GM18519 (cell line): ENCODE measurements around the gene GRM4.

Source experiments
- ATAC-seq: cut with Tn5 transposase; IDR thresholded peaks from one replicate; pipeline ENCODE4 v1.9.1; 2021; ENCODE audit warnings: mild to moderate bottlenecking, moderate library complexity; ENCODE audit not compliant: unreplicated experiment, low FRiP score

GRM4 gene

DNA sequence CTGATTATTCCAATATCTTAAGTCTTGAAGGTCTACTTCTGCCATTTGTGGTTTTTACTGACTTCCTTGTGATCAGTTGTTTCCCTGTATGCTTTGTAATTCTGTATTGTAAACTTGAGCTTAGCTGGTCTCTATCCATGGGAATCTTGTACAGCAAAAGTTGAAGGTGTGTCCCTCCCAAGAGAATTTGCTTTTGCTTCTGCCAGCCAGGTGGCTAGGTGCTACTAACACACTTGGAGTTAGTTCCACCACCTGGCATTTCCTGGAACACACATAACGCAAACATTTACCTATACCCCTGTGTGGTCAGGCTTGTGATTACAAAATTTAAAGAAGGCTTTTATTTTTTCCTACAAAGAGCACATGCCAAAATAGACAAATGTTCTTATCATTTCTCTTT lies 141.2 kb downstream of the GRM4 start:
- no peak for ATAC-seq

DNA sequence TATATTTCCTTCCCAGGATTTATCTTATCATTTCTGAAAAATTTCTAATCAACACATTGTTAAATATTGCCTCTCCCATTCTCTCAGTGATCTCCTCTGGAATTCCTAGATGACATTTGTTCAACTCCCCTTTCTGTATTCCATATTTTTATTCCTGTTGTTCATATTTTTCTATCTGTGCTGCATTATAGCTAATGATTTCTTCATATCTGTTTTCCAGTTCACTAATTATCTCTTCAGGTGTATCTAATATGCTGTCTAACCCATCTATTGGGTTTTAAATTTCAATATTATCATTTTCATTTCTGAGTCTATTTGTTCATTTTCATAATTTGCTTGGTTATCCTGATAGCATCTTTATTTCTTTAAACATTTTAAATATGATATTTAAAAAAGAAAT lies 141.9 kb downstream of the GRM4 start:
- ATAC-seq: no peak

DNA sequence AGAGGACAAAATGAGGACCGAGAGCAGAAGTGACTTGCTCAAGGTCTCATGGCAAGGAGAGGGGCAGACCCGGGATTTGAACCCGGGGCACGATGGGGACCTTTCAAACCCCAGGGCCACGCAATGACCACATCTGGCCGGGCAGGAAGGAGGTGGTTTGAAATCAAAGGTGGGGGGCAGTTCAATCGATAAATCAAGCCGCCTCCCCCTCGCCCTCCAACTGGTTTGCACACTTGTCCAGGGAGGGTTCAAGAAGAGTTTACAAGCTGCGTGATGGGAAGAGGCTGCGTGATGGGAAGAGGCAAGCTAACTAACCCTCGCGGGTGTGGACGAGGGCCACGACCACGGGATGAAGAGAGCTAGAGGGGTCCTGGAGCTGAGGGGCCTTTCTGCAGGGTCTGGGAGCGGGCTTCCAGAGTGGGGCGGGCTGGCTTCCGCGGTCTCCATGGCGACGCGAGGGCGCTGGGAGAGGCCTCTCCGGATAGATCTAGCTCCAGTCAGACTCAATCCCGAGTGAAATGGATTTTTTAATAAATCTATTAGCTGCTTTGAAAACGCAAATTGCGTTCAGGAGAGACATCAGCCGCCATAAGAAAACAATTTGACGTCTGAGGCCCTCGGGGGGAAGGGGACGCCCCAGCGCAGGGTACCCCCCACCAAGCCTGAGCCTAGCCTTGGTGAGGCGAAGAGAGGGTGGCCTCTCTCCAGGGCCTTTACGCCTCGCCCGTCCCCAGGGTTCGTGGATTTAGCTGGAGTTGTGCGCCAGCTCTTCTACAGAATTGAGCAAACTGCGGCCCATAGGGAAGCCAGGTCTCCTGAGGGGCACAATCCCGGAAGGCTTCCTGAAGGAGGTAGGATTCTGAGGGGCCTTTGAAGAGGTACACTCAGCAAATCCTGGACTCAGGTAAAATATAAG lies 143.9 kb downstream of the GRM4 start:
- no peak for ATAC-seq

GRCh38 chr6:34000281-34000680 lies 145.6 kb downstream of the GRM4 start:
- ATAC-seq: no peak

DNA sequence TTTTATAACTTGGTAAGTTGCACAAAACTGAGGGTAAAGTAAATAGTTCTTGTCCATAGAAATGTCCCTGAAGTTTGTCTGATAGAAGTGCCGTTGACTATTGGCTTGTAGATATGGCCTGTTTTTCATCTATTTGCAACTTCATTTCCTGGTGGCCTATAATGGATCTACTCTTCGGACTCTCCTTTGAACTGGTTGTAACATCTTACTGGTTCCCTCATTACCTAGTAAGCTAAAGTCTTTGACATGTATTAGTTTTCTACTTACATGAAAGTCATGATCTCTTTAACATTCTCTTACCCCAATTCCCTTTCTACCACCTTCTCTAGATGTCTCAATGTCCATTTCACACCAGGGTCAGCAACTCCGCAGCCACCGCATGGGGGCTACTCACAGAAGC lies 146.3 kb downstream of the GRM4 start:
- no peak for ATAC-seq

DNA sequence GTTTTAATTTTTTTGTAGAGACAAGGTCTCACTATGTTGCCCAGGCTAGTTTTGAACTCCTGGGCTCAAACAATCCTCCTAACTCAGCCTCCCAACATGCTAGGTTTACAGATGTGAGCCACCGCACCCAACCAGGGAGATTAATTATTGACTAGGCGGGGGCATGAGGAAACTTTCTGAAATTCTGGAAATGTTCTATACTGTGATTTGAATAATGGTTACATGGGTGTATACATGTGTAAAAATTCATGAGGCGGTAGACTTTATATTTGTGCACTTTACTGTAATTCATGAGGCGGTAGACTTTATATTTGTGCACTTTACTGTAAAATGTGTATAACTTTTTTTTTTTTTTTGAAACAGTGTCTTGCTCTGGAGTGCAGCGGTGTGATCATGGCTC lies 147.2 kb downstream of the GRM4 start:
- no peak for ATAC-seq

- ATAC-seq: no peak
Observed at GRCh38 chr6:33997265-33997664, 148.6 kb downstream of the GRM4 start.

- ATAC-seq: no peak
Observed at GRCh38 chr6:33996120-33996475, 149.8 kb downstream of the GRM4 start.

DNA sequence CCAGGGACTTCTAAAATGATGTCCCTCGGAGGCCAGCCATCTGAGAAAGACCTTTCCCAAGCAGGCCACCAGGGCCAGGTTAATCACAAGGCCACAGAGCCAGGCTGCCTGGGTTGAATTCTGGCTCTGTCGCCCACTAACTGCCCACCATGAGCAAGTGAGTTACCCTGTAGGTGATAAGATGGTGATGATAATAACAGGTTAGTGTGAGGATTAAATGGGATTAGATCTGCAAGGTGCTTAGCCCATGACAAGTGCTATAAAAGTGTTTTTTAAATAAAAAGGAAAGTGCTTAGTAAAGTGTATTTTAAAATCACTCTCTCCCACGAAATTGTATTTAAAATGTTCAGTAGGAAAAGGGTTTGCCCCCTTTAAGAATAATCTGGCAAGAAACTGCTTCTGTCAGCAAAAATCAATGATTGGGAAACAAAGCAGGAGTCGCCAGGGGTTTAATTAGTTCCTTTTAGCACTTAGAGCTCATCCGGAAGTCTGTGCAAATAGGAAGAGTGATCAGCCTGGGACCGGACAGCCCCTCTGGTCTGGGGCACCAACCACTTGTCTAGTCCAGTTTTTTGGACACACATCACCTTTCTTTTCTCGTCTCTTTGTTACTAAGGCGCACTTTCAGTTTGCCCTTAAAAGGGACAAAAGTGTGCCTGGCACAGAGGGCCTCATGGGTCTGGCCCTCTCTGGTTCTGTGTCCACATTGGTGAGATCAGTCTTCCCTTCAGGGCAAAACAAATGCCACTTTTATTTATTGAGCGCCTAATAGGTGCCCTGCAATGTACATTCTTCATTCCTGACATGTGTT lies 150.4 kb downstream of the GRM4 start:
- no peak for ATAC-seq

- no peak for ATAC-seq
Observed at GRCh38 chr6:33994472-33995308, 151.2 kb downstream of the GRM4 start.

- ATAC-seq: no peak
Observed at GRCh38 chr6:33993653-33994471, 152.0 kb downstream of the GRM4 start.

GRCh38 chr6:33993091-33993490 lies 152.8 kb downstream of the GRM4 start:
- ATAC-seq: no peak

DNA sequence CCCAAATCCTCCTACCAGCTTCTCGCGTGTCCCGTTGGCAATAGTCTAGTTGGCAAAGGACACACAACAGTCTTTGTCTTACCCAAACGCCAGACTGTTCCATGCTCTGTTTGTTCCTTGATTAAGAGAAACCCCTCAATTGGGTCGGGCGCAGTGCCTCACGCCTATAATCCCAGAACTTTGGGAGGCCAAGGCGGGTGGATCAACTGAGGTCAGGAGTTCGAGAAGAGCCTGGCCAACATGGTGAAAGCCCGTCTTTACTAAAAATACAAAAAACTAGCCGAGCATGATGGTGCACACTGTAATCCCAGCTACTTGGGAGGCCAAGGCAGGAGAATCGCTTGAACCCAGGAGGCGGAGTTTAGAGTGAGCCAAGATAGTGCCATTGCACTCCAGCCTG lies 153.7 kb downstream of the GRM4 start:
- ATAC-seq: no peak

DNA sequence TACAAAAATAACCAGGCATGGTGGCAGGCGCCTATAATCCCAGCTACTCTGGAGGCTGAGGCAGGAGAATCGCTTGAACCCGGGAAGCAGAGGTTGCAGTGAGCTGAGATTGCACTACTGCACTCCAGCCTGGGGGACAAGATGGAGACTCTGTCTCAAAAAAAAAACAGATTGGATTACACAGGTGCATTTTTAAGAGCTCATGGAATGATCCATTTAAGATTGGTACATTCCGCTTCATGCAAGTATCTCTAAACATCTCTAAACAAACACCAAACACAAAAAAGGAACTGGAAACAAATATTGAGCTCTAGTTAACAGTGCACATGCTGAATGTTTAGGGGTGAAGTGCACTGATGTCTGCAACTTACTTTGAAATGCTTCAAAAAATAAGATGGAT lies 154.3 kb downstream of the GRM4 start:
- no peak for ATAC-seq

DNA sequence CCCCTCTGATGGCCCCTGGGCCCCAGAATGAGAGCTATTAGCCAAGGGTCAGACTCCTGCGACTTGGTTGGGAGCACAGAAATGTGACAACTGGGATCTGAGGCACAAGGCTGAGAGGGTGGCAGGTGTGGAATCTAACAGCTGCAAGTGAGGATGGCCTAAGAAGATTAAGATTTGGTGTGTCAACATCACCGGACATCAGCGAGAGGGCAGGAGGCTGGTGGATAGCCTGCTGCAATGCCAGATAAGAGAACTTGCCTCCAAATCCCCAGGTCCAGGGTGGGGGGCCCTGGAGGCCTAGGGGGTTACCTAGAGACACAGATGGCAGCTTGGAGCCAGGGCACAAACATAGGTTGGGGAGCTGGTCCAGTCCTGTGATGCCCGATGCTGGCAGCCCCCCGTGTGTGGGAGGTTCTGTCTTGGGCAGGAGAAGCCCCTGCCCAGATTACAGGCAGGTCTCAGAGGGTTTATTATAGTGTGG lies 155.8 kb downstream of the GRM4 start:
- no peak for ATAC-seq

DNA sequence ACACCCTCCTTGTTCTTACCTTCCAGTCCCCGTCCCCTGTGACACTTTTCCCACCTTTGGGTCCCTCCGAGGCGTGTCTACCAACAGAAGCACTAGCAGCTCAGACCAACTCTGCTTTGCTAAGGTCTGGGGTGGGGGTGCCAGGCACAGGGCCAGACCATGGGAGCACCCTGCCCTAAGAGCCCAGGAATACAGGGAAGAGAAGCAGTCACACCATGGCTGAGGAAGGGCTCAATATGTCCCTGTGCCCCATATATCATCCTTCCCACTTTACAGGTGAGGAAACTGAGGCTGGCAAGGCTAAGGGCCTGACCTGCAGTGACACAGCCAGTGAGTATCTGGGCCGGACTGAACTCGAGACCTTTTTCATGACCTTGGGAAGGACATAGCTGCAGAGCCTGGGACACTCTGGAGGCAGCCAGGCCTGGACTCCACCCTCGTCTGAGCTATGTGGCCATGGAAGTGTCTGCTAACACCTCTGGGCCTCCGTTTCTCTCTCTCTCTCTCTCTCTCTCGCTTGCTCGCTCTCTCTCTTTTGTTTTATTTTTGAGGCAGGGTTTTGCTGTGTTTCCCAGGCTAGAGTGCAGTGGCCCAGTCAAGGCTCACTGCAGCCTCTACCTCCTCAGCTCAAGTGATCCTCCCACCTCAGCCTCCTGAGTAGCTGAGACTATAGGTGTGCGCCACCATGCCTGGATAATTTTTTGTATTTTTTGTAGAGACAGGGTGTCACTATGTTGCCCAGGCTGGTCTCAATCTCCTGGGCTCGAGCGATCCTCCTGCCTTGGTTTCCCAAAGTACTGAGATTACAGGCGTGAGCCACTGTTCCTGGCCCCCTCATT lies 156.7 kb downstream of the GRM4 start:
- no peak for ATAC-seq

GRCh38 chr6:33988121-33989015 lies 157.5 kb downstream of the GRM4 start:
- ATAC-seq: no peak

- ATAC-seq: no peak
Observed at GRCh38 chr6:33987531-33988021, 158.3 kb downstream of the GRM4 start.
